ENCODE data around the gene SSTR3. TPM values are rescaled to one million over a fixed set of nuclear protein-coding genes. Genes with fewer than 3 reads are reported as not detected.
"Not testable (repeated sequence)": the region's sequence is repeated elsewhere in the genome, so short reads cannot be mapped to it uniquely, and the experiment has no call there.

Gene SSTR3
- total RNA-seq, 2 experiments from 2014 or later = 3.5 to 3.6 TPM

DNA sequence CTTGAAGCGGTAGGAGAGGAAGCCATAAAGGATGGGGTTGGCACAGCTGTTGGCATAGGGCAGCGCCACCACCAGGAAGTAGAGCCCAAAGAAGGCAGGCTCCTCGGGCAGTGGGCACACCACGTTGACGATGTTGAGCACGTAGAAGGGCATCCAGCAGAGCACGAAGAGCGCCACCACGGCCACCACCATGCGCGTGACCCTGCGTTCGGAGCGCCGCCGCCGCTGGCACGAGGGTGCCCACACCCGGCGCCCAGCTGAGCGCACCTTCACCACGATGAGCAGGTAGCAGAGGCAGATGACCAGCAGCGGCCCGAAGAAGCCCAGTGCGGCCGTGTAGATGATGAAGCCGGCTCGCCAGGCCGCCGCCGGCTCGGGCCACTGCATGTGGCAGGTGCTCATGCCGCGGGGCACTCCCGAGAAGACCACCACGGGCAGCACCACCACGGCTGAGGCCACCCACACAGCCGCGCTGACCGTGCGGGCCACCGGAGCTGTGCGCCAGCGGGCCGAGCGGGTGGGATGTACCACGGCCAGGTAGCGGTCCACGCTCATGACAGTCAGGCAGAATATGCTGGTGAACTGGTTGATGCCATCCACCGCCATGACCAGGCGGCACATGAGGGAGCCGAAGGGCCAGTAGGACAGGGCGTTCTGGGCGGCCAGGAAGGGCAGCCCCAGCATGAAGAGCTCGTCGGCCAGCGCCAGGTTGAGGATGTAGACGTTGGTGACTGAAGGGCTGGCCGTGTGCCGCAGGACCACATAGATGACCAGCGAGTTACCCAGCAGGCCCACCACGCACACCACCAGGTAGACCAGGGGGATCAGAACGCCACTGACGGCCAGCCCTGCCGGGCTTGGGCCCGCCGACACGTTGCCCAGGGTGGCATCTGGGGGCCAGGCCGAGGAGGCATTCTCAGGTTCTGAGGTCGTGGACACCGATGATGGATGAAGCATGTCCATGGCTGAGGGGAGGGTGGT lies 5.1 kb downstream of the SSTR3 start:
- H3K27ac Mint-ChIP-seq = no peak overlapping the region
- DNase-seq (no peak), ATAC-seq (no peak)
- no peaks in the 10 kb centered on the region for H3K27me3 Mint-ChIP-seq (ENCODE audit: low read depth)
- ChIA-PET POLR2A (interaction anchor here (0.8 kb wide), 2 partner anchors 14 to 93 kb away, joined by 3 read pairs; no protein-coding TSS in a partner anchor), CTCF (interaction anchor here (0.6 to 5.4 kb wide), 3 partner anchors 7 to 267 kb away, joined by 4 to 34 read pairs (median 6); no protein-coding TSS in a partner anchor)
- H3K36me3 Mint-ChIP-seq (ENCODE audit: low read depth) = peaks cover 2% of the 10 kb centered on the region
- no peak overlapping the region for H3K4me3 Mint-ChIP-seq
- H3K4me1 Mint-ChIP-seq (ENCODE audit: low read depth) = peaks cover 29% of the 10 kb centered on the region
- H3K9me3 Mint-ChIP-seq (ENCODE audit: insufficient read depth) = no peaks in the 10 kb centered on the region

DNA sequence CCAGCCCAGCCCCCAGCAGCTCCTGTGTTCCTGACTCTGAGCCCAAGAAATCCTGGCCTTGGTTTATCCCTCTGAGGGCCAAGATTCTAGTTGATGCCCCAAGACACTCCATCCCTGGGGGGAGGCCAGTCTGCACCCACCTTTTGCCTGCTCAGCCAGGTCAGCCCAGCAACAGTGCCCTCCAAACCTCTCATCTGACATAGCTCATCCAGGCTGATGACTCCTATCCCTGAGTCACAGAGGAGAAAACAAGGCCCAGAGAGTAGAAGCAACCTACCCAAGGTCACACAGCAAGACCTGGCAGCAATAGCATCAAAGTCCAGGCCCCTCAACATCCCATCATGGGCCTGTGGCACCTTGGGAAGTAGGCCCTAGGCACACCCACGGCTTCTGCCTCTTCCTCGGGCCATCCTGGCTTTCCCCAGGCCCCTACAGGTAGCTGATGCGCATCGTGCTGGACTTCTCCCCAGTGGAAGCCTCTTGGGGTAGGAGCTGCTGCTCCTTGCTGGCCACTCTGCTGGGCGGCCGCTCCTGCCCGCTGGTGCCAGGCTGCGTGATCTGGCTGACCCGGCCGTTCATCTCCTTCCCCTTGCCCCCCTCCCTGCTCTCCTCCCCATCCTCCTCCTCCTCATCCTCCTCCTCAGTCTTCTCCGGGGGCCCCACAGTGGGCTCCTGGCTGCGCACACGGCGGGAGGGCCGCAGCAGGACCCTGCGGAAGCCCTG lies 6.0 kb downstream of the SSTR3 start:
- Mint-ChIP-seq H3K4me3 (no peak overlapping the region), H3K36me3 (ENCODE audit: low read depth) (peaks cover 2% of the 10 kb centered on the region), H3K27ac (peak overlapping the region; percentile 49), H3K27me3 (ENCODE audit: low read depth) (no peaks in the 10 kb centered on the region), H3K4me1 (ENCODE audit: low read depth) (peaks cover 35% of the 10 kb centered on the region), H3K9me3 (ENCODE audit: insufficient read depth) (no peaks in the 10 kb centered on the region)
- ChIA-PET CTCF (interaction anchor here (0.6 kb wide), 1 partner anchor 10 kb away, joined by 3 read pairs; no protein-coding TSS in a partner anchor), POLR2A (interaction anchor here (0.6 to 1.2 kb wide), 3 partner anchors 13 to 86 kb away, joined by 3 to 4 read pairs (median 3); no protein-coding TSS in a partner anchor)
- DNase-seq (no peak), ATAC-seq (no peak)

GRCh38 chr22:37205046-37205445 lies 7.2 kb downstream of the SSTR3 start:
- Mint-ChIP-seq H3K9me3 (ENCODE audit: insufficient read depth) (no peaks in the 10 kb centered on the region), H3K27ac (no peak overlapping the region), H3K4me3 (no peak overlapping the region), H3K36me3 (ENCODE audit: low read depth) (peaks cover 2% of the 10 kb centered on the region), H3K4me1 (ENCODE audit: low read depth) (peaks cover 43% of the 10 kb centered on the region), H3K27me3 (ENCODE audit: low read depth) (no peaks in the 10 kb centered on the region)
- DNase-seq = no peak
- ChIA-PET POLR2A (interaction anchor here (0.9 to 1.2 kb wide), 2 partner anchors 34 to 37 kb away, joined by 4 read pairs; no protein-coding TSS in a partner anchor), CTCF (interaction anchor here (1.1 kb wide), 1 partner anchor 56 kb away, joined by 3 read pairs; no protein-coding TSS in a partner anchor)
- ATAC-seq = no peak

- no peaks in the 10 kb centered on the region for H3K27me3 Mint-ChIP-seq (ENCODE audit: low read depth)
- DNase-seq (no peak), ATAC-seq (no peak)
- H3K27ac Mint-ChIP-seq = peak overlapping the region; percentile 25
- H3K4me3 Mint-ChIP-seq = no peak overlapping the region
- ChIA-PET POLR2A (interaction anchor here (0.7 kb wide), 1 partner anchor 635 kb away, joined by 3 read pairs; no protein-coding TSS in a partner anchor), CTCF (interaction anchor here (1.1 kb wide), 1 partner anchor 56 kb away, joined by 3 read pairs; no protein-coding TSS in a partner anchor)
- H3K36me3 Mint-ChIP-seq (ENCODE audit: low read depth) = peaks cover 2% of the 10 kb centered on the region
- peaks cover 49% of the 10 kb centered on the region for H3K4me1 Mint-ChIP-seq (ENCODE audit: low read depth)
- no peaks in the 10 kb centered on the region for H3K9me3 Mint-ChIP-seq (ENCODE audit: insufficient read depth)
These were observed 8.1 kb downstream of the SSTR3 start for GRCh38 chr22:37204045-37204655.

DNA sequence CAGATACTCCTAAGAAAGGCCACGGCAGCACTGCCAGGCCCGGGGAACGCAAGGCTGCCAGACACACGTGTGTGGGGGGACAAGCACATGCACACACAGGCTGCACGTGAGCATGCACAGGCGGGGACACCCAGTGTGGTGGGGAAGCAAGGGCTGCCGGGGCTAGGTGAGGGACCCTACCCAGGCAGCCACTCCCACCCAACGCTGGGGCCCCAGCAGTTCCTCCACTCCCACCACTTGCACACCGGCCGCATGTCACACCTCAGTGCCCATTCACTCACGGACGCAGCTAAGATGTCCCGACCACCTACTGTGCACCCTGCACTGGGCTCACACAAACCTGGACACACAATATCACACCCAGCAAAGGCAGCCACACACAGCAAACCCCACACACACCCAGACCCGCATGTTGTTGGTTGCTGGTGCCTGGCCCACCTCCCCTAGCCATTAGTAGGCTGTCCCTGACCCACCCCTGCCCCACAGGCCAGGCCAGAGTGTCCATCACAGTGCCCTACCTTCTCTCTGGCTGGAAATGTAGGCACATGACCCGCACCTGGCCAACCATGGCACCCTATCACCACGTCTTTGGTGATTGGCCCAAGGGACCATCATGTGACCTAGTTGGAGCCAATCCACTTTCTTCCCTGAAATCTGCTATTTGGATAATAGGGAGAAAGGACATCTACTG lies 8.8 kb downstream of the SSTR3 start:
- Mint-ChIP-seq H3K4me1 (ENCODE audit: low read depth) (peaks cover 45% of the 10 kb centered on the region), H3K9me3 (ENCODE audit: insufficient read depth) (no peaks in the 10 kb centered on the region), H3K4me3 (no peak overlapping the region), H3K27me3 (ENCODE audit: low read depth) (no peaks in the 10 kb centered on the region), H3K36me3 (ENCODE audit: low read depth) (peaks cover 2% of the 10 kb centered on the region), H3K27ac (peak overlapping the region; percentile 43)
- no peak for ATAC-seq
- ChIA-PET POLR2A (interaction anchor here (0.7 kb wide), 1 partner anchor 635 kb away, joined by 3 read pairs; no protein-coding TSS in a partner anchor), CTCF (interaction anchor here (5.2 kb wide), 1 partner anchor 14 kb away, joined by 83 read pairs; no protein-coding TSS in a partner anchor)
- no peak for DNase-seq

- ATAC-seq = no peak
- Mint-ChIP-seq H3K27ac (peak overlapping the region; percentile 20), H3K27me3 (ENCODE audit: low read depth) (no peaks in the 10 kb centered on the region), H3K4me3 (no peak overlapping the region), H3K36me3 (ENCODE audit: low read depth) (peaks cover 5% of the 10 kb centered on the region), H3K9me3 (ENCODE audit: insufficient read depth) (no peaks in the 10 kb centered on the region), H3K4me1 (ENCODE audit: low read depth) (peaks cover 46% of the 10 kb centered on the region)
- CTCF ChIA-PET = interaction anchor here (5.2 kb wide), 1 partner anchor 15 kb away, joined by 83 read pairs; no protein-coding TSS in a partner anchor
- no peak for DNase-seq
- POLR2A ChIA-PET = interaction anchor here (1.2 kb wide), 1 partner anchor 17 kb away, joined by 3 read pairs; no protein-coding TSS in a partner anchor
These were observed 9.6 kb downstream of the SSTR3 start for GRCh38 chr22:37202716-37203115.

- ATAC-seq (no peak), DNase-seq (no peak)
- H3K4me1 Mint-ChIP-seq (ENCODE audit: low read depth) = peaks cover 47% of the 10 kb centered on the region
- ChIA-PET POLR2A (interaction anchor here (1.1 to 3.0 kb wide), 3 partner anchors 17 to 40 kb away, joined by 3 to 23 read pairs (median 3); partner anchors contain the start of gene RAC2), CTCF (interaction anchor here (1.2 to 17.4 kb wide), 5 partner anchors 16 to 66 kb away, joined by 3 to 280 read pairs (median 21); no protein-coding TSS in a partner anchor)
- peaks cover 5% of the 10 kb centered on the region for H3K36me3 Mint-ChIP-seq (ENCODE audit: low read depth)
- no peak overlapping the region for H3K4me3 Mint-ChIP-seq
- no peak overlapping the region for H3K27ac Mint-ChIP-seq
- H3K27me3 Mint-ChIP-seq (ENCODE audit: low read depth) = no peaks in the 10 kb centered on the region
- H3K9me3 Mint-ChIP-seq (ENCODE audit: insufficient read depth) = no peaks in the 10 kb centered on the region
These were observed 10.2 kb downstream of the SSTR3 start for GRCh38 chr22:37202001-37202555.

GRCh38 chr22:37201443-37201820 lies 10.8 kb downstream of the SSTR3 start:
- H3K27me3 Mint-ChIP-seq (ENCODE audit: low read depth); H3K27ac Mint-ChIP-seq; H3K9me3 Mint-ChIP-seq (ENCODE audit: insufficient read depth); H3K4me3 Mint-ChIP-seq; H3K36me3 Mint-ChIP-seq (ENCODE audit: low read depth); DNase-seq; ATAC-seq: not testable (repeated sequence)
- ChIA-PET CTCF (interaction anchor here (1.2 to 17.4 kb wide), 8 partner anchors 8 to 66 kb away, joined by 3 to 280 read pairs (median 20); partner anchors contain the start of gene SSTR3), POLR2A (interaction anchor here (1.1 to 5.2 kb wide), 4 partner anchors 18 to 53 kb away, joined by 3 to 31 read pairs (median 18); partner anchors contain the start of genes IL2RB and RAC2)
- H3K4me1 Mint-ChIP-seq (ENCODE audit: low read depth) = peaks cover 49% of the 10 kb centered on the region

DNA sequence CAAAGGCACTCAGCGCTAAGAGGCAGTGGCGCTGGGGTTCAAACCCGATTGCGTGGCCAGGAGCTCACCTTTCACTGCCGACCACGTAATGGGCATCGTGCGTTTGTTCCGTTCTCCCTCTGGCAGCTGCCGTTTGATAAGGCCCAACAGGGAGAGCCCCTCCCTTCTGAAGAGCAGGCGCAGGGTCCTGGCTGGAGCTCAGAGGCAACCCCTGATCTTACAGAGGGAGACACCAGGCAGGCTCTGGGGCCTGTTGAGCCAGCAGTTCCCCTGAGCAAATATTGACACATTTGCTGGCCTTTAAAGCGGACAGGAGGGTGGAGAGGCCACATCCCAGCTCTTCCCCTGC lies 12.5 kb downstream of the SSTR3 start:
- ATAC-seq = no peak
- CTCF ChIA-PET = interaction anchor here (0.7 to 17.4 kb wide), 53 partner anchors 9 to 424 kb away, joined by 3 to 280 read pairs (median 6); partner anchors contain the start of genes C1QTNF6, CYTH4, IFT27 and IL2RB
- H3K36me3 Mint-ChIP-seq (ENCODE audit: low read depth) = peaks cover 8% of the 10 kb centered on the region

More for the DNA sequence above, 12.5 kb downstream of the SSTR3 start:
- Mint-ChIP-seq H3K4me1 (ENCODE audit: low read depth) (peaks cover 66% of the 10 kb centered on the region), H3K27me3 (ENCODE audit: low read depth) (no peaks in the 10 kb centered on the region), H3K27ac (peak overlapping the region; percentile 96), H3K9me3 (ENCODE audit: insufficient read depth) (no peaks in the 10 kb centered on the region), H3K4me3 (peak overlapping the region; percentile 87)
- no peak for DNase-seq
- POLR2A ChIA-PET = interaction anchor here (0.7 to 5.2 kb wide), 17 partner anchors 9 to 120 kb away, joined by 3 to 34 read pairs (median 7); partner anchors contain the start of genes IL2RB and RAC2
